ENCODE measurements around the gene OR10H4. TPM values are rescaled to one million over a fixed set of nuclear protein-coding genes. Genes with fewer than 3 reads are reported as not detected.

OR10H4 gene
- total and polyA plus RNA-seq, 2 of the 8 experiments (the other 6 are each of a cell fraction or from before 2014, with no cell fraction given), result not detected

GRCh38 chr19:15936950-15937349, 11.9 kb upstream of the OR10H4 start:
- no peak for TF ChIP-seq SP1 (IDR thresholded peaks at IDR 0.05; ENCODE audit: low read depth, low read length)
- H3K23ac ChIP-seq (ENCODE audit: insufficient read length), result no peak overlapping the region
- CTCF ChIA-PET (ENCODE audit: partially characterized antibody), result no interaction called here
- H2BK120ac ChIP-seq (replicated peaks; ENCODE audit: low read depth, low read length), result no peak overlapping the region
- no peak overlapping the region for H4K5ac ChIP-seq (ENCODE audit: insufficient read length, low read depth, low read length)
- FAIRE-seq (no peak), DNase-seq (ENCODE audit: low read depth in 1 of 2, low spot score in 2 of 2) (no peak)
- H4K20me1 ChIP-seq (replicated peaks in 1 of 2; ENCODE audit: control insufficient read depth in 1 of 2, insufficient read depth in 2 of 2, low read length in 2 of 2), result no peaks in the 10 kb centered on the region
- H2AK5ac ChIP-seq (ENCODE audit: low read depth, low read length), result no peak overlapping the region
- no peak overlapping the region for H3K18ac ChIP-seq (ENCODE audit: extremely low read depth, low read length)
- H3K27ac ChIP-seq (ENCODE audit: low read depth, low read length), result no peak overlapping the region
- H4K91ac ChIP-seq (replicated peaks; ENCODE audit: insufficient read length, low read length), result no peak overlapping the region
- no peak overlapping the region for H2BK5ac ChIP-seq (ENCODE audit: low read depth, low read length)
- H2AFZ ChIP-seq (ENCODE audit: low read length), result no peak overlapping the region
- H3K4ac ChIP-seq (replicated peaks; ENCODE audit: insufficient read length, low read depth, low read length), result no peak overlapping the region
- WGBS, 2 experiments (ENCODE audit: extremely low coverage in 1 of 2, insufficient coverage in 1 of 2, insufficient read length in 1 of 2, insufficient replicate concordance in 2 of 2, low coverage in 1 of 2, low lambda C conversion rate in 2 of 2, missing lambda C conversion rate in 1 of 2), result 85% methylated on average over 2 of the region's 2 CpGs; no CpG with 5 or more reads in 1 of the 2 experiments
- H3K23me2 ChIP-seq (ENCODE audit: low read depth, low read length), result no peaks in the 10 kb centered on the region
- POLR2A ChIA-PET (ENCODE audit: partially characterized antibody), result no interaction called here
- H3K4me2 ChIP-seq (ENCODE audit: insufficient read depth in 1 of 2, low read depth in 2 of 2, low read length in 2 of 2), result no peak overlapping the region
- no peaks in the 10 kb centered on the region for H3K79me1 ChIP-seq (ENCODE audit: low read depth, low read length)
- no peaks in the 10 kb centered on the region for H3K27me3 ChIP-seq (replicated peaks in 1 of 4; ENCODE audit: control insufficient read depth in 3 of 4, extremely low read depth in 1 of 4, insufficient read depth in 3 of 4, low read length in 3 of 4)
- H3K4me3 ChIP-seq (ENCODE audit: extremely low read depth in 1 of 4, insufficient read depth in 2 of 4, low read depth in 3 of 4, low read length in 4 of 4), result no peak overlapping the region
- H3K9ac ChIP-seq (replicated peaks in 1 of 4; ENCODE audit: extremely low read depth in 1 of 4, low read depth in 3 of 4, low read length in 3 of 4), result no peak overlapping the region
- peaks cover 62 to 76% of the 10 kb centered on the region in 2 experiments for H3K9me3 ChIP-seq (ENCODE audit: insufficient read depth in 2 of 2, low read depth in 1 of 2, low read length in 1 of 2)
- H2BK15ac ChIP-seq (ENCODE audit: low read length), result no peak overlapping the region
- H3K79me2 ChIP-seq (ENCODE audit: control insufficient read depth in 1 of 2, insufficient read depth in 2 of 2, low read length in 2 of 2), result no peaks in the 10 kb centered on the region
- H3K14ac ChIP-seq (ENCODE audit: insufficient read length), result no peak overlapping the region
- no peak overlapping the region for H2BK20ac ChIP-seq (ENCODE audit: low read length)
- no peaks in the 10 kb centered on the region for H3K36me3 ChIP-seq (ENCODE audit: control insufficient read depth in 2 of 4, insufficient read depth in 4 of 4, low read length in 3 of 4)
- H3K56ac ChIP-seq (replicated peaks; ENCODE audit: insufficient read length, low read depth, low read length), result no peak overlapping the region
- H2BK12ac ChIP-seq (ENCODE audit: low read depth, low read length), result no peak overlapping the region
- H4K8ac ChIP-seq (ENCODE audit: extremely low read depth, insufficient read depth, low read length), result no peak overlapping the region
- H3K4me1 ChIP-seq (replicated peaks in 1 of 4; ENCODE audit: control insufficient read depth in 3 of 4, insufficient read depth in 4 of 4, low read length in 3 of 4), result no peaks in the 10 kb centered on the region

All from H1 (cell line).